ENCODE measurements around the gene TTC28.

Gene TTC28

GRCh38 chr22:28283068-28283654 is 396.5 kb downstream of the TTC28 start:
- Histone ChIP-seq H3K79me2 (ENCODE audit: insufficient read depth, low read length) (no peaks in the 10 kb centered on the region), H3K9ac (ENCODE audit: low read length) (no peak overlapping the region)

GRCh38 chr22:28282405-28283067 is 397.1 kb downstream of the TTC28 start:
- Histone ChIP-seq H4K20me1 (ENCODE audit: low read depth, low read length) (no peaks in the 10 kb centered on the region), H3K4me2 (ENCODE audit: low read depth, low read length, poor library complexity, severe bottlenecking) (no peak overlapping the region), H3K27me3 (ENCODE audit: low read length) (no peaks in the 10 kb centered on the region), H3K9me2 (replicated peaks; ENCODE audit: insufficient read depth, low read length) (no peaks in the 10 kb centered on the region), H3K27ac (ENCODE audit: low read depth, low read length) (no peak overlapping the region), H3F3A (ENCODE audit: insufficient read depth) (no peaks in the 10 kb centered on the region), H3K9ac (ENCODE audit: low read length) (no peak overlapping the region), H2AFZ (ENCODE audit: low read depth, low read length, severe bottlenecking) (no peak overlapping the region), H3K9me3 (ENCODE audit: insufficient read depth, low read length) (no peaks in the 10 kb centered on the region), H3K79me2 (ENCODE audit: insufficient read depth, low read length) (no peaks in the 10 kb centered on the region), H3K4me3 (ENCODE audit: insufficient read depth, low read length, poor library complexity, severe bottlenecking) (no peak overlapping the region), H3K36me3 (ENCODE audit: low read length) (no peaks in the 10 kb centered on the region)
- TF ChIP-seq EZH2phosphoT487 (conservative IDR thresholded peaks at IDR 0.05; ENCODE audit: low read length): no peak
- TF ChIP-seq, protein P1, sequence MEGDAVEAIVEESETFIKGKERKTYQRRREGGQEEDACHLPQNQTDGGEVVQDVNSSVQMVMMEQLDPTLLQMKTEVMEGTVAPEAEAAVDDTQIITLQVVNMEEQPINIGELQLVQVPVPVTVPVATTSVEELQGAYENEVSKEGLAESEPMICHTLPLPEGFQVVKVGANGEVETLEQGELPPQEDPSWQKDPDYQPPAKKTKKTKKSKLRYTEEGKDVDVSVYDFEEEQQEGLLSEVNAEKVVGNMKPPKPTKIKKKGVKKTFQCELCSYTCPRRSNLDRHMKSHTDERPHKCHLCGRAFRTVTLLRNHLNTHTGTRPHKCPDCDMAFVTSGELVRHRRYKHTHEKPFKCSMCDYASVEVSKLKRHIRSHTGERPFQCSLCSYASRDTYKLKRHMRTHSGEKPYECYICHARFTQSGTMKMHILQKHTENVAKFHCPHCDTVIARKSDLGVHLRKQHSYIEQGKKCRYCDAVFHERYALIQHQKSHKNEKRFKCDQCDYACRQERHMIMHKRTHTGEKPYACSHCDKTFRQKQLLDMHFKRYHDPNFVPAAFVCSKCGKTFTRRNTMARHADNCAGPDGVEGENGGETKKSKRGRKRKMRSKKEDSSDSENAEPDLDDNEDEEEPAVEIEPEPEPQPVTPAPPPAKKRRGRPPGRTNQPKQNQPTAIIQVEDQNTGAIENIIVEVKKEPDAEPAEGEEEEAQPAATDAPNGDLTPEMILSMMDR (IDR thresholded peaks at IDR 0.05; ENCODE audit: insufficient read depth, low read length, poor library complexity, severe bottlenecking): no peak

More at GRCh38 chr22:28283068-28283654, 396.5 kb downstream of the TTC28 start:
- Histone ChIP-seq H3K27ac (ENCODE audit: low read depth, low read length) (no peak overlapping the region), H3F3A (ENCODE audit: insufficient read depth) (no peaks in the 10 kb centered on the region), H3K4me2 (ENCODE audit: low read depth, low read length, poor library complexity, severe bottlenecking) (no peak overlapping the region), H2AFZ (ENCODE audit: low read depth, low read length, severe bottlenecking) (no peak overlapping the region), H4K20me1 (ENCODE audit: low read depth, low read length) (no peaks in the 10 kb centered on the region), H3K27me3 (ENCODE audit: low read length) (no peaks in the 10 kb centered on the region), H3K36me3 (ENCODE audit: low read length) (no peaks in the 10 kb centered on the region), H3K9me3 (ENCODE audit: insufficient read depth, low read length) (no peaks in the 10 kb centered on the region), H3K9me2 (replicated peaks; ENCODE audit: insufficient read depth, low read length) (no peaks in the 10 kb centered on the region), H3K4me3 (ENCODE audit: insufficient read depth, low read length, poor library complexity, severe bottlenecking) (no peak overlapping the region)
- TF ChIP-seq, protein P1 (IDR thresholded peaks at IDR 0.05; ENCODE audit: insufficient read depth, low read length, poor library complexity, severe bottlenecking): no peak
- no peak for TF ChIP-seq EZH2phosphoT487 (conservative IDR thresholded peaks at IDR 0.05; ENCODE audit: low read length)

GRCh38 chr22:28279888-28280287 is 399.8 kb downstream of the TTC28 start:
- Histone ChIP-seq H3K27me3 (ENCODE audit: low read length) (no peaks in the 10 kb centered on the region), H4K20me1 (ENCODE audit: low read depth, low read length) (no peaks in the 10 kb centered on the region), H3K4me3 (ENCODE audit: insufficient read depth, low read length, poor library complexity, severe bottlenecking) (no peak overlapping the region), H3K27ac (ENCODE audit: low read depth, low read length) (no peak overlapping the region), H3K79me2 (ENCODE audit: insufficient read depth, low read length) (no peaks in the 10 kb centered on the region), H2AFZ (ENCODE audit: low read depth, low read length, severe bottlenecking) (no peak overlapping the region), H3F3A (ENCODE audit: insufficient read depth) (no peaks in the 10 kb centered on the region), H3K9me2 (replicated peaks; ENCODE audit: insufficient read depth, low read length) (no peaks in the 10 kb centered on the region), H3K36me3 (ENCODE audit: low read length) (no peaks in the 10 kb centered on the region), H3K9ac (ENCODE audit: low read length) (no peak overlapping the region), H3K4me2 (ENCODE audit: low read depth, low read length, poor library complexity, severe bottlenecking) (no peak overlapping the region), H3K9me3 (ENCODE audit: insufficient read depth, low read length) (no peaks in the 10 kb centered on the region)
- TF ChIP-seq EZH2phosphoT487 (conservative IDR thresholded peaks at IDR 0.05; ENCODE audit: low read length): no peak
- TF ChIP-seq, protein P1 (IDR thresholded peaks at IDR 0.05; ENCODE audit: insufficient read depth, low read length, poor library complexity, severe bottlenecking): no peak

All from SU-DHL-6 (cell line).